Peyer's patch (tissue), 4 donors: ENCODE data around the gene FTCD.

ENCODE experiments used
- CTCF ChIP-seq, 6 experiments: fragments of 450-650 bp in 4 of 6; fragments of 200-600 bp in 2 of 6; sonication (generic) in 1 of 6; IDR thresholded peaks; one replicate each; pipeline ENCODE4 v1.5.1; 2017 to 2019; ENCODE audit warnings: antibody characterized with exemption in 6 of 6, mild to moderate bottlenecking in 3 of 6, moderate library complexity in 1 of 6
- POLR2A ChIP-seq, 2 donors: fragments of 450-650 bp; IDR thresholded peaks; one replicate each; pipeline ENCODE4 v1.5.1; 2017; ENCODE audit warnings: antibody characterized with exemption in 2 of 2, mild to moderate bottlenecking in 2 of 2, moderate library complexity in 2 of 2

GRCh38 chr21:46096596-46097335 is 58.6 kb downstream of the FTCD start:
- TF ChIP-seq CTCF (IDR thresholded peaks at IDR 0.05) (no peak), POLR2A (IDR thresholded peaks at IDR 0.05) (no peak)
